Measurements from ENCODE around the gene NUP160.
"Not testable (repeated sequence)": the region's sequence is repeated elsewhere in the genome, so short reads cannot be mapped to it uniquely, and the experiment has no call there.

Gene NUP160

DNA sequence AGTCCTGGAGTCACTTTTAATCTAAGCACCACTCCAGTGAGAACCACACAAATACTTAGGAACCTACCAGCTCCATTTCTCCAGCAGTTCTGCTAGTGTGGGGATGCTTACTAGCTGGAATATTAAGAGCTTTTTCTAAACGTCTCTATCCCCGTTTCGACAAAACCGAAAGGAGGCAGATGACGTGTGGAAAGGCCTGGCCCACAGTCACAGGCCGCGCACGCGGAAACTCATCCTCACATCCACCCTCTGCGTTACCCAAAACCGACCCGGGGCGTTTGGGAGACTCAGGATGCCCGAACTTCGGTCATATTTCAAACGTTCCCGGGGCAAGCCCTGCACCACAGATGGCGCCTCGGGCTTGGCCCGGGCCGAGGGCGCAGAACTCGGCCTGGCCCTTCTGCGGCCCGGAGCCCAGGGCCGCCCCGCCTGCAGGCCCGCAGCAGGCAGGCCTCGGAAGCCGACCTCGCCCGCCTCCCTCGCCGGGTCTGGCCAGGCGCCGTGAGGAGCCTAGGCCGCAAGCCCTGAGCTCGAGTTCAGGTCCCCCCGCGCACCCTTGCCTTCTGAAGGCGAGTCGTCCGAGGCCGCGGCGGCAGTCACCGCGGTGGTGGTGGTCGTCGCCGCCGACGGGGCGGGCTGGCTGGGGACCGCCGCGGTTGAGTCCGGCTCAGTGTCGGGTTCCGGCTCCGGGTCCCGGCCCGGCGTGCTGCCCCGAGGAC is 81.5 kb downstream of the NUP160 start:
- ChIA-PET POLR2A (interaction anchor here (1.5 kb wide), 1 partner anchor 13 kb away, joined by 3 read pairs; no protein-coding TSS in a partner anchor), CTCF (interaction anchor here (1.4 kb wide), 1 partner anchor 11 kb away, joined by 4 read pairs; no protein-coding TSS in a partner anchor)
- TF ChIP-seq, protein P1, sequence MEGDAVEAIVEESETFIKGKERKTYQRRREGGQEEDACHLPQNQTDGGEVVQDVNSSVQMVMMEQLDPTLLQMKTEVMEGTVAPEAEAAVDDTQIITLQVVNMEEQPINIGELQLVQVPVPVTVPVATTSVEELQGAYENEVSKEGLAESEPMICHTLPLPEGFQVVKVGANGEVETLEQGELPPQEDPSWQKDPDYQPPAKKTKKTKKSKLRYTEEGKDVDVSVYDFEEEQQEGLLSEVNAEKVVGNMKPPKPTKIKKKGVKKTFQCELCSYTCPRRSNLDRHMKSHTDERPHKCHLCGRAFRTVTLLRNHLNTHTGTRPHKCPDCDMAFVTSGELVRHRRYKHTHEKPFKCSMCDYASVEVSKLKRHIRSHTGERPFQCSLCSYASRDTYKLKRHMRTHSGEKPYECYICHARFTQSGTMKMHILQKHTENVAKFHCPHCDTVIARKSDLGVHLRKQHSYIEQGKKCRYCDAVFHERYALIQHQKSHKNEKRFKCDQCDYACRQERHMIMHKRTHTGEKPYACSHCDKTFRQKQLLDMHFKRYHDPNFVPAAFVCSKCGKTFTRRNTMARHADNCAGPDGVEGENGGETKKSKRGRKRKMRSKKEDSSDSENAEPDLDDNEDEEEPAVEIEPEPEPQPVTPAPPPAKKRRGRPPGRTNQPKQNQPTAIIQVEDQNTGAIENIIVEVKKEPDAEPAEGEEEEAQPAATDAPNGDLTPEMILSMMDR (IDR thresholded peaks at IDR 0.05; ENCODE audit: control extremely low read depth, extremely low read depth, low read depth, missing control alignments) = no peak
- peak; percentile 57 for DNase-seq (ENCODE audit: extremely low spot score)

DNA sequence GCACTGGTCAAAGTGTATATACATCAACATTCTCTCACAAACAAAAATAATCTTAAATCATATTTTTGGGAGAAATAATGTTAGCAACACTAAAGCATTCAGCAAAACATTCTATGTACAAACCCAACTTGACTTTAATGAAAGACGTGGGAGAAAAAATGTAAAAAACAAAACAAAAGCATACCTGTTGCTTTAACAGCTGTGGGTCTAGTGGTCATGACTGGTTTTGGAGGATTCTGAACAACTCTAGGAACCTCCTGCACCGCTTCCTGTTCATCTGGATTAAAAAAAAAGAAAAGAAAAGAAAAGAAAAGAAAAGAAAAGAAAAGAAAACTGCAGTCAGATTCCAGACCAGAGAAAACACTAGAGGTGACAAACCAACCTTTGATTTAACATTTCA is 83.1 kb downstream of the NUP160 start:
- TF ChIP-seq, protein P1 (IDR thresholded peaks at IDR 0.05; ENCODE audit: control extremely low read depth, extremely low read depth, low read depth, missing control alignments) = no peak
- CTCF ChIA-PET = interaction anchor here (1.4 kb wide), 1 partner anchor 9 kb away, joined by 4 read pairs; no protein-coding TSS in a partner anchor
- POLR2A ChIA-PET = no interaction called here
- DNase-seq (ENCODE audit: extremely low spot score) = no peak

DNA sequence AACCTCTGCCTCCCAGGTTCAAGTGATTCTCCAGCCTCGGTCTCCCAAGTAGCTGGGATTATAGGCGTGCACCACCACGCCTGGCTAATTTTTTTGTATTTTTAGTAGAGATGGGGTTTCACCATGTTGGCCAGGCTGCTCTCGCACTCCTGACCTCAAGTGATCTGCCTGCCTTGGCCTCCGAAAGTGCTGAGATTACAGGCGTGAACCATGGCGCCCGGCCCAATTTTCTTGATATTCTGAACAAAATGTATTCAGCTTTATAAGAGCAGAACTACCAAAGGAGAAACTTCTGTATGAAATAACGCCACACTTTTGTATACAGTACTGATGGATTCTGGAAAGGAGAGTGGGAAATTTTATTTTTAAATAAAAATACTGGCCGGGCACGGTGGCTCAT is 88.9 kb downstream of the NUP160 start:
- POLR2A ChIA-PET; DNase-seq (ENCODE audit: extremely low spot score): not testable (repeated sequence)
- CTCF ChIA-PET = interaction anchor here (1.3 to 1.9 kb wide), 2 partner anchors 20 to 27 kb away, joined by 3 to 4 read pairs; no protein-coding TSS in a partner anchor

DNA sequence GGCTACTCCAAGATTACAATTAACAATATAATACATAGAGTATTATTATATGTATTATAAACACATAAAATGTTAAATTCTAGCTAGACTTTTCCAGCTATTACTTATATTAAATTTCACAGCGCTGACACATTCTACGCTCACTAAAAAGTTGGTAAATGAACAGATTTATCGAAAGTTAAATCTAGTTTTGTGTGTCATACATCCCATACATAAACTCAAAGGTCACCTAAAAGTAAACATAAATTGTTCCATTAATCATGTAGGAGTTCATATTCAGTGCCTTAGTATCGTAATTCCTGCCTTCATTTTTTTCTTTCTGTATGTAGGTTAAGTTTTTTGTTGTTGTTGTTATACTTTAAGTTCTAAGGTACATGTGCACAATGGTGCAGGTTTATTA is 91.9 kb downstream of the NUP160 start:
- TF ChIP-seq, protein P1 (IDR thresholded peaks at IDR 0.05; ENCODE audit: control extremely low read depth, extremely low read depth, low read depth, missing control alignments) = no peak
- ChIA-PET POLR2A (no interaction called here), CTCF (interaction anchor here (0.8 to 1.1 kb wide), 3 partner anchors 9 to 10 kb away, joined by 3 to 4 read pairs (median 3); no protein-coding TSS in a partner anchor)
- no peak for DNase-seq (ENCODE audit: extremely low spot score)

DNA sequence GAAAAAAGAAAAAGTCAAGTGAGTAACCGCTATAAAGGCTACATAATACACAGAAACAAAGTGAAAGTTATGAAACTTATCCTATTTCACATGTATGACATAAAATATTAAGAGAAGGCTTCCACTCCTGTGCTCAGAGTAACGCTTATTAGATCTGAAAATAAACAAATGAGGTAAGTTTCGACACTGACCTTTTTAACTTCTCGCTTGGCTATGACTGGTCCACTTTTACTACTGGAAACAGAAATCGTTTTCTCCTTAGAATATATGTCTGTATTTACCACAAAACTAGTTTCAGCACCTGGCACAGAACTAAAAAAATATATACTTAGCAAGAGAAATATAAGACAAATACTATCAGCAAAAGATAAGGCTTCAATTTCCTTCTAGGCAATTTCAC is 97.4 kb downstream of the NUP160 start:
- DNase-seq (ENCODE audit: extremely low spot score) = no peak
- ChIA-PET CTCF (no interaction called here), POLR2A (no interaction called here)
- TF ChIP-seq, protein P1 (IDR thresholded peaks at IDR 0.05; ENCODE audit: control extremely low read depth, extremely low read depth, low read depth, missing control alignments) = no peak

DNA sequence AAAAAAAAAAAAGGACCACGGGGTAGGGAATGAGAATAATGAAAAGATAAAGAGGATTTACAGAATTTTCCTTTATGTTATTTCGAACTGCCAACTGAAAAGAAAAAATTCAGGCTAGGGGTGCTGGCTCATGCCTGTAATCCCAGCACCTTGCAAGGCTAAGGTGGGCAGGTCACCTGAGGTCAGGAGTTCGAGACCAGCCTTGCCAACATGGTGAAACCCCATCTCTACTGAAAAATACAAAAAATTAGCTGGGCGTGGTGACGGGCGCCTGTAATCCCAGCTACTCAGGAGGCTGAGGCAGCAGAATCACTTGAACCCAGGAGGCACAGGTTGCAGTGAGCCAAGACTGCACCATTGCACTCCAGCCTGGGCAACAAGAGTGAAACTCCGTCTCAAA is 105.7 kb downstream of the NUP160 start:
- POLR2A ChIA-PET; DNase-seq (ENCODE audit: extremely low spot score): not testable (repeated sequence)
- CTCF ChIA-PET = interaction anchor here (2.8 kb wide), 1 partner anchor 12 kb away, joined by 9 read pairs; no protein-coding TSS in a partner anchor

DNA sequence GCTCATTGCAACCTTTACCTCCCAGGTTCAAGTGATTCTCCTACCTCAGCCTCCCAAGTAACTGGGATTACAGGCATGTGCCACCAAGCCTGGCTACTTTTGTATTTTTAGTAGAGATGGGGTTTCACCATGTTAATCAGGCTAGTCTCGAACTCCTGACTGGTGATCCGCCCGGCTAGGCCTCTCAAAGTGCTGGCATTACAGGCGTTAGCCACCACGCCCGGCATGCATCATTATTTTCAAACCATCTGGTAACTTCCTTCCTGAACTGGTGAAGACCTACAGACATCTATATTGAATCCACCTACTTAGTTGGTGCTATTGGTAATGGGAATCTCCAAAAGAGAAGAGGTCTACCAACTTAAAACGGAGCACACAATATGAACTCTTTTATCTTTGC is 110.3 kb downstream of the NUP160 start:
- CTCF ChIA-PET = interaction anchor here (1.2 kb wide), 1 partner anchor 9 kb away, joined by 6 read pairs; no protein-coding TSS in a partner anchor
- DNase-seq (ENCODE audit: extremely low spot score); POLR2A ChIA-PET: not testable (repeated sequence)

DNA sequence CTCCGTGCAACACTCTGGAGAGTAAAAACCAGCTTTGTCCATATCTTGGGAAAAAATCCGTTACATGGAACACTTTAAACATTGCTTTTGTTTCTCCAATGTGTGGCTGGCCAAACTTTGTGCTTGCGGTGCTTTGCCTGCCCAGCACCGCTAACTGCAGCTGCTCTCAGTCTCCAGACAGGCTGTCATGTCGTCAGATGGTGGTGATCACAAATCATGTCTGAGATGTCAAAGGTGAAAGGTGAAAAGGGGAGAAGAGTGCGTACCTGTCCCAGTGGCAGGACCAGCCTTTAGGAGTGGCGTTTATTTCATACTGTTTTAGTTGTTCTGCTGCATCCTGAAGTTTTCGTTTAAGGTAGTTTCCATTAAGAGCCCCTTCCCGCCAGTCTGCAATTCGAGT is 115.9 kb downstream of the NUP160 start:
- DNase-seq (ENCODE audit: extremely low spot score) = no peak
- TF ChIP-seq, protein P1 (IDR thresholded peaks at IDR 0.05; ENCODE audit: control extremely low read depth, extremely low read depth, low read depth, missing control alignments) = no peak
- CTCF ChIA-PET = interaction anchor here (1.2 to 1.5 kb wide), 2 partner anchors 27 to 39 kb away, joined by 3 read pairs; no protein-coding TSS in a partner anchor
- POLR2A ChIA-PET = no interaction called here
